Stimulated activated CD4-positive, alpha-beta T cell treated with anti-CD3 and anti-CD28 coated beads, Interleukin-1b, Interleukin-23, amount 100 ng/mL, for 1 hour (primary cell): ENCODE results near the gene TRPC4AP.

Experiments
- DNase-seq, 2 donors: peaks; one replicate each; pipeline ENCODE4 v3.0.0-alpha.2; 2020; ENCODE audit warnings: low read depth in 2 of 2

The TRPC4AP gene

DNA sequence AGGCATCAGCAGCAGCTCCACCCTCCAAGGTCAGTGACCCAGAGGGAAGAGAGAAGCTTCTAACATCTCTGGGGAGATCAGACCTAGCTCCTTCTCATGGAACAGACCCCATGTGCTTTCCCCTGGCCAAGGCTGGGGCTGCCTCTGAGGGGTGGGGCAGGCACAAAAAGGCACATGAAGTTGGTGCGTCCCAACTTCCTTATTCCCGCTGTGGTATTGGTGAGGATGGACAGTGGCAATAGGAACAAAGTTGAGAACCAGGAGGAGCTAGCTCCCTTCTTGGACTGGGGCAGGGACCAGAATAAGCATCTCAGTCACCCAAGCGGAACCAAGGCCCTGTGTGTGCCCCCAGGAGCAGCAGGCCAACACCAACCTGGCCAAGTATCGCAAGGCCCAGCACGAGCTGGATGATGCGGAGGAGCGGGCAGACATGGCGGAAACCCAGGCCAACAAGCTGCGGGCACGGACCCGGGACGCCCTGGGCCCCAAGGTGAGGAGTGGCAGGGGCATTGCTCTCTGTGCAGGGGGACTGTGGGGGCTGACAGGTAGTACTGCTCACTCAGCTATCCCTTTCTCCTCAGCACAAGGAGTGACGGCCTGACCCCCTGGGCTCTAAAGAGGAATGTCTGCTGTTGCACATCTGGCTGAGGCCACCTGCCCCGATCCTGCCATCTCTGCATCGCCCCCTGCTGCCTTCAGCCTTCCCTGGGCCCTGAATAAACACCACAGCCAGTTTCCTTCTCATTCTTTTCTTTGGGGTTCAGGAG is 90.8 kb downstream of the TRPC4AP start:
- DNase-seq = no peak

- DNase-seq = no peak
Observed at GRCh38 chr20:35000922-35001595, 91.5 kb downstream of the TRPC4AP start.

- DNase-seq = no peak
Observed at GRCh38 chr20:35000311-35000921, 92.2 kb downstream of the TRPC4AP start.

GRCh38 chr20:34999782-35000181 is 92.8 kb downstream of the TRPC4AP start:
- no peak for DNase-seq

- DNase-seq = no peak
Observed at GRCh38 chr20:34999021-34999451, 93.6 kb downstream of the TRPC4AP start.

GRCh38 chr20:34998331-34998950 is 94.2 kb downstream of the TRPC4AP start:
- no peak for DNase-seq

DNA sequence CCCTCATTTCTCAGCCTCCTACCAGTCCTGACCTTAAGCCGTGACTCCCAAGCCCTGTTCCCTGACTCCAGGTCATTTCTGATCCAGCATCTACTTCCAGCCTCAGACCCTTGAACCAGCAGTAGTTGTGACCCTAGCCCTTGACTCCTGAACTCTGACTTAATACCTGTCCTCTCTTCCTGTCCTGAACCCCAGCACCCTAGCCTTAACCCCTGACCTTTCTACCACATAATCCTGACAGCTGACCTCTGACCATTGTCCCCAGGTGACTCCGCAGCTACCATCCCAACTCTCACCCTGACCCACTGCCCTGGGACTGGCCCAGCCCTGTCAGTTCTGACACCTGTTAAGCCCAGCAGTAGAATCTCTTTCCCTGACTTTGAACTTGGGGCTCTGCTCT is 94.8 kb downstream of the TRPC4AP start:
- DNase-seq = no peak

DNA sequence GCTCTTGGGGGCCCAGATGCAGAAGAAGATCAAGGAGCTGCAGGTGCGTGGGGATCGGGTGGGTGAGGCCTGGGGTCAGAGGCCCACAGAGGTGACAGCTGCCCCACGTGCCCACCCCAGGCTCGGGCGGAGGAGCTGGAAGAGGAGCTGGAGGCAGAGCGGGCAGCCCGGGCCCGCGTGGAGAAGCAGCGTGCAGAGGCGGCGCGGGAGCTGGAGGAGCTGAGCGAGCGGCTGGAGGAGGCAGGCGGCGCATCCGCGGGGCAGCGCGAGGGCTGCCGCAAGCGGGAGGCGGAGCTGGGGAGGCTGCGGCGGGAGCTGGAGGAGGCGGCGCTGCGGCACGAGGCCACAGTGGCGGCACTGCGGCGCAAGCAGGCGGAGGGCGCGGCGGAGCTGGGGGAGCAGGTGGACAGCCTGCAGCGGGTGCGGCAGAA is 95.5 kb downstream of the TRPC4AP start:
- no peak for DNase-seq

GRCh38 chr20:34996243-34997028 is 96.2 kb downstream of the TRPC4AP start:
- no peak for DNase-seq

- no peak for DNase-seq
Observed at GRCh38 chr20:34995696-34996095, 96.9 kb downstream of the TRPC4AP start.

GRCh38 chr20:34995192-34995591 is 97.4 kb downstream of the TRPC4AP start:
- no peak for DNase-seq

DNA sequence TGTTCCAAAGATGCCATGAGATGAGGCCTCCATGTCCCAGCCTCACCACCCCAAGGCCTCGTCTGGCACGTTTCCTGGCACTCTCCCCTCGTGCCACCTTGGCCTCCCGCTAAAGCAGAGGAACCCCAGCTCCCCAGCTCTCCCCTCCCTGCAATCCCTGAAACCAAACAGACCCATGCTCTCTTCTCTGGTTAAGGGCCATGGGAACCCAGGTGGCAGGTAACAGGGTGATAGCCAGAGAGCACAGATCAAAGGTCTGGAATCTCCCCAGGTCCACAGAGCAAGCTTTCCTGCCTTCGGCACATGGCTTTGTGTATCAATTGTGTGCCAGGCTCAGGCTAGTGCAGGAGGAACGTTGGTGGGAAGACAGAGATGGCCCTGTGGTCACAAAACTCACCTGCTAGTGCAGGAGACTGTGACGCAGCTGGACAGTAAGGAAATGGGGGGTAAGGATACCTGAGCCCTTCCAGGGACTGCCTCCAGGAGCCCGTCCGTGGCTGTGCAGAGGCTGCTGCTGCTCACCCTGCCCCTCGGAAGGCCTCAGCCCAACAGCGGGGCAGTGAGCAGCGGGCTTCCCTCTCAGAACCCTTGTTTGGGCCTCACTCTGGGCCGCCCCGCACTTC is 98.0 kb downstream of the TRPC4AP start:
- DNase-seq = no peak

GRCh38 chr20:34993941-34994508 is 98.6 kb downstream of the TRPC4AP start:
- DNase-seq = no peak

DNA sequence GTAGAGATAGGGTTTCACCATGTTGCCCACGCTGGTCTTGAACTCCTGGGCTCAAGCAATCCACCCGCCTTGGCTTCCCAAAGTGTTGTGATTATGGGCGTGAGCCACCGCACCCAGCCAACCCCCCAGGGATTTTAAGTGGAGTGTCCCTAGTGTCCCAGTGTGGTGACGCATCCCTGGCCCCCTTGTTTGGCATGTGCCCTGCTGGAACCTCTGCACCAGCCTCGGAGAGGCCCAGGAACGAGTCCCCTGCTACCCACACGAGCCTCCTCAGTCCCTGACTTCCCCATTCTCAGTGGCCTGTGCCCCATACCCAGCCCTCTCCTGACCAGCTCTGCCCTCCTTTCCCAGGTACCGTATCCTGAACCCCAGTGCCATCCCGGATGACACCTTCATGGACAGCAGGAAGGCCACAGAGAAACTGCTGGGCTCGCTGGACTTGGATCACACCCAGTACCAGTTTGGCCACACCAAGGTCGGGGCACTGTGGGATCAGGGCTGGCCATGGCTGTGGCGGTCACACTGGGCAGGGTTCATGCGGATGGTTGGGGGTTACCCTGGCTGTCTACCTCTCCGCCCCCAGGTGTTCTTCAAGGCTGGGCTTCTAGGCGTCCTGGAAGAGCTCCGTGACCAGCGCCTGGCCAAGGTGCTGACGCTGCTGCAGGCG is 99.7 kb downstream of the TRPC4AP start:
- DNase-seq = no peak

- no peak for DNase-seq
Observed at GRCh38 chr20:34990661-34991214, 101.9 kb downstream of the TRPC4AP start.

GRCh38 chr20:34990231-34990630 is 102.4 kb downstream of the TRPC4AP start:
- DNase-seq = no peak

DNA sequence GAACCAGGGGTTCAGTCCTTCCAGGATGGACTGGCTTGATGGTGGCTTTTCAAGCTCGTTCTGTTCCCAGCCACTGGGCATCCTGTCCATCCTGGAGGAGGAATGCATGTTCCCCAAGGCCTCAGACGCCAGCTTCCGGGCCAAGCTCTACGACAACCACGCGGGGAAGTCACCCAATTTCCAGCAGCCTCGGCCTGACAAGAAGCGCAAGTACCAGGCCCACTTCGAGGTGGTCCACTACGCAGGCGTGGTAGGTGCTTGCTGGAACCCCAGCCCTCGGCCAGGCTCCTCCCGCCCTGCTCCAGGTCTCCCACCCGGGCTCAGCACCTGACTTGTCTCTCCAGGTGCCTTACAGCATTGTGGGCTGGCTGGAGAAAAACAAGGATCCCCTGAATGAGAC is 102.9 kb downstream of the TRPC4AP start:
- no peak for DNase-seq

- no peak for DNase-seq
Observed at GRCh38 chr20:34989118-34989517, 103.5 kb downstream of the TRPC4AP start.

- no peak for DNase-seq
Observed at GRCh38 chr20:34988191-34988540, 104.4 kb downstream of the TRPC4AP start.
